ENCODE measurements around the gene XKR7.

XKR7 gene

DNA sequence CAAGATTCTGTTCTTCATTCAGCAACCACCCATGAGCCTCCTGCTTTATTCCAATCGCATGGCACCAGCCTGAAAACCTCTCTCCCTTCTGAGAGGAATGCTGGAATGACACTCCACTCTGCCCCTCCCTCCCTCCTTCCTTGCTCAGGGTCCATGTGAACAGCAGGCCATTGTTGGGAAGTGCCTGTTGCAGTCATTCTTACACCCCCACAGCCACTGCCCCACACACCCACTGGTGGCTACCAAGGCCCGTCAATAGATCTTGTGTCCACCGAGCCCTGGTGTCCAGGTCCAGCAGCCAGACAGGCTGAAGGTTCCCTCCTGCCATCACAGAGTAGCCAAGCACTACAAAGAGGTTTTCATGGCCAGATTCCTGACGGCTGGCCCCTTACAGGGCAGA, 22.6 kb upstream of the XKR7 start:
- no peak for DNase-seq

DNA sequence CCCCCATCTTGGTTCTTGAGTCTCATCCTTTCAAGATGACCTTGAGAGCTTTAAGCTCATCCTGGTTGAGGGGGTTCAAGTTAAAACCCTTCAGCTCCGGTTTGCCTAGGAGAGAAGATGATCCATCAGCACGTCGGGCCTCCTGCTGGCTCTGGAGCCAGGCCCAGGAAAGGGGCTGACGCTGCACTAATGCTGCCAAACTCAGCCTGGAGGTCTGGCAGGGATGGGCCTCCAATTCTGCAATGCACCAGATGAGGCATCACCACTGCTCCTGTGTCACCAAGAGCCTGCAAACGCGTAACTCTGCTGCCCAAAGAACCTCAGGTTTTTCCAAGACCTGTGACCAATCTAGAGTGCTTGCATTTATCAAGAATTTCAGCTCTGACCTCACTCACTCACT, 22.2 kb upstream of the XKR7 start:
- DNase-seq: no peak

DNA sequence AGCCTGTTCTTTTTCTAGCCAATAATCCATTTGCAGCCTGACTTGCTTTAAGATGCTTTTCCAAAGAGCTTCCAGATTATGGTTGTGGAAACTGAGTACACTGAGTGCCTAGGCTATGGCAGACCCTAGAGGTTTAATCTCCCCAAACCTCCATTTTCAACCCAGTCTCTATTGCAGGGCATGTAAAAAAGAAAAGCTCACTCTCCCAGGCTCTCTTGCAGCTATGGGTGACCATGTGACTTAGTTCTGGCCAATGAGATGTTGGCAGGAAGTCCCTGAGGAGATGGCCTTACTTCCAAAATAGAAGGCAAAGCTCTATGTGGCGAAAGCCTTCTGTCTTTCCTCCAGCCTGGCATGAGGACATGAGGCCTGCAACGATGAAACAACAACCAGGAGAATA, 19.9 kb upstream of the XKR7 start:
- DNase-seq: no peak

DNA sequence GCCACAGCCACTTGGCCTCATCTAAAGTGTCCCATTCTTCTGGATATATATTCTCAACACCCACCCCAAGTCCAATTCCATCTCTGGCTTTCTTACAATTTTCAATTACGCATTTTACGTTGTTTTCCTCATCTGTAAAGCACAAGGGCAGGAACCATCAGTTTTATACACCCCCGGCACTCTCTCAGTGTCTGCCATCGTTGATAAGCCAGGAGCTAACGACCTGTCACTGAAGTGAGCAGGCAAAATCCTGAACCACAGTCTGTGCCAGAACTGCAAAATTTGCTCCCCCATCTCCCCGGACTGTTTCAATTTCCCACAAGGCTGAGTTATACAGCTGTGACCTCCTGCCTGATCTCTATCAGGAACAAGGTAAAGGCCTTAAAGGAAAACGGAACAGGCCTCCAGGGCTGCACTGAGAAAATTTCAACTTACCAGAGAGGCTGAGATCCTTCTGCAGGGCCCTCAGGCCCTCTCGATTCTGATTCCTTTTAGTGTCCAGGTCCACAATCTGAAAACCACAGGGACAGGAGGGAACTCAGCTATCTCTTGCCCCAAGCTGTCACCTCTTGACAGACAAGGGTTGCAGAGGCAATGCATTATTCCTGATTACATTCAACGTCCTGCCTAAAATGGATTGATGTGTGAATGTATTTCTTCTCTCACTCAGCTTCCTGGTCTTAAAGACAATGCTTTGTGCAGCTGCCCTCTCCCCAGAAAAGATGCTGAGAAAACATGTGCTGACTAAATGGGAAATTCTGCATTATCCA, 17.9 kb upstream of the XKR7 start:
- no peak for DNase-seq

DNA sequence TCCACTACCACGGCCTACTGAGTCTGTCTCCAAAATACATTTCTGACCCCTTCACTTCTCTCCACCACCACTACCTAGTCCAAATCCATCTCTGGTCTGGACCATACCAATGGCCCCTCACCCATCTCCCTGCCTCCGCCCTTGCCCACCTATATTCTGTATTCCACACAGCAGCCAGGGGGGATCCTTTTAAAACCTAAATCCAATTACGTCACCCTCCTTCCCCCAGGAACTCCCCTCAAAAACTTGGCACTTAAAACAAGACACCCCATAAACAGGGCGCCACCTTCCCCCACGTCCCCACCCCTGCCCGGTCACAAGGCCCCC, 16.8 kb upstream of the XKR7 start:
- DNase-seq: no peak

DNA sequence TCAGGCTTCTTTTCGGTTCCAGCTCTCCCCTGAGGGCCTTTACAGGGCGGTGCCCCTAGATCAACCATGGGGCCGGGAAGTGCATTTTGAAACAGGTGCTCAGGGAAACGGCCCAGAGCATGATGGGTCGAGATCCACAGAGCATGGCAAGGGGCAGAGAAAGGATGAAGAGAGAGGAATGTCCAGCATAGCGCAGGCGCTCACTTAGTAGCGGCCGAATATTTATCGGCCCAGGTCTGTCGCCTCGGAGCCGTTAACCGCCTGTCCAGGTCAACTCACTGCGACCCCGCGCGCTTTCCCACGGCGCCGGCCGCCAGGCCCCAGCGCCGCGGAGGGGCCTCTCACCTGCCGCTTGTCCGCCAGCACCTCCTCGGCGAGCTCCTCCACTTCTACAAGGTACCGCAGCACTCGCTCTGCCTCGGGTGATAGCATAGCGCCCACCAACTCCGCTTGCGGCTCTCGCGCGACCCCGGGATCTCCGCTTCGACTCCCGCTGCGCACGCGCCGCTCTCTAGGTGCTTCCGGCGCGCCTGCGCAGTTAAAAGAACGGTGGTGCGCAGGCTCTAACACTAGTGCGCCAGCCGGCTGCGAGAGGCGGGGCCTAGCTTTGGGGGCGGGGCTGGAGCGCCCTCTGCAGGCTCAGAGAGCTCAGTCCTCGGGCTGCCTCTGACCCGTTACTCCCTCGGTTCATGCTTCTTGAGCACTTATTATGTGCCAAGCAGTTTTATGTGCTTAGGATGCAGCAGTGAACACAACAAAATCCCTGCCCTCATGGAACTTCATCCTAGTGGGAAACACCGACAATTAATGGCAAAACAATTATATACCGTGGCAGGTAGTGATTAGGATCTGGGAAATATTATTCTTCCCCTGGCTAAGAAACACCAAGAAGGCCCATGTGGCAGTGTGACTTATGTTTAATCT, 16.2 kb upstream of the XKR7 start, which contains the start of gene PDRG1:
Gene PDRG1, minus strand, starts transcription at position 517 of the 924 bp plus-strand sequence. Its CDS starts 85 bp downstream, at position 432.
- peak; percentile 97 for DNase-seq

DNA sequence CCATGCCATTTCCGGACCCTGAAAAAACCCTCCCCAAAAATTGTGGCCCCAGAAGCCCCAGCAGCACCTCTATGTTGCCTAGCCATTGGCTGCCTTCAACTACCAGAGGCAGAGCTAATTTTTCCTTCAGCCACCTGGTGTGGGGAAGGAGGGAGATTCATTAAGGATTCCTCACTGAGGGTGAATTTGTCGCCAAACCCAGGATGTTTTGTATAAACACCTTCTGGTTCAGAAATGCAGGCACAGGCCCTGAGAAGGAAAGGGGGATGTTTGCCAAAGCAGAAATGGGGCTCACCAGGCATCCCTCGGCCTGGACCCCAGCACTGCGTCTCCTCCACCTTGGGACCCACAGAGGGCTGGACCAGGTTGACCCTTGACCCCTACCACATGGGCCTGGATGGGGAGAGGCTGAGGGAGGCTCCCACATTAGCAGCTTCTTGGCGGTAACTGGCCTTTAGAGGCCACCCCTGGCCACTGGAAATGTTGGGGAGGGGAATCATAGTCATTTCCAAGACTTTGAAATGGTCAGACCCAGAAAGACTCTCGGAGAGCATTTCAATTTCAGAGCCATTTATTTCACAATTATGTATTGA, 14.3 kb upstream of the XKR7 start:
- no peak for DNase-seq

DNA sequence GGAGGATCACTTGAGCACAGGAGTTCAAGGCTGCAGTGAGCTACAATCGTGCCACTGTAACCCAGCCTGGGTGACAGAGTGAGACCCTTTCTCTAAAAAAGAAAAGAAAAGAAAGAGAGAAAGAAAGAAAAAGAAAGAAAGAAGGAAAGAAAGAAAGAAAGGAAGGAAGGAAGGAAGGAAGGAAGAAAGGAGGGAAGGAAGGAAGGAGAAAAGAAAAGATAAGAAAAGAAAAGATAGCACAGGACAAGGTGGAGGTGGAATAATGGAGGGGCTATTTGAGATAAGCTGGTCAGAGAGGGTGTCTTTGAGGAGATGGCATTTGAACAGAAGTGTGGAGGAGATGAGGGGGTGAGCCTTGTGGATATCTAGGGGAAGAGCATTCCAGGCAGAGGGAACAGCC, 13.5 kb upstream of the XKR7 start:
- no peak for DNase-seq

DNA sequence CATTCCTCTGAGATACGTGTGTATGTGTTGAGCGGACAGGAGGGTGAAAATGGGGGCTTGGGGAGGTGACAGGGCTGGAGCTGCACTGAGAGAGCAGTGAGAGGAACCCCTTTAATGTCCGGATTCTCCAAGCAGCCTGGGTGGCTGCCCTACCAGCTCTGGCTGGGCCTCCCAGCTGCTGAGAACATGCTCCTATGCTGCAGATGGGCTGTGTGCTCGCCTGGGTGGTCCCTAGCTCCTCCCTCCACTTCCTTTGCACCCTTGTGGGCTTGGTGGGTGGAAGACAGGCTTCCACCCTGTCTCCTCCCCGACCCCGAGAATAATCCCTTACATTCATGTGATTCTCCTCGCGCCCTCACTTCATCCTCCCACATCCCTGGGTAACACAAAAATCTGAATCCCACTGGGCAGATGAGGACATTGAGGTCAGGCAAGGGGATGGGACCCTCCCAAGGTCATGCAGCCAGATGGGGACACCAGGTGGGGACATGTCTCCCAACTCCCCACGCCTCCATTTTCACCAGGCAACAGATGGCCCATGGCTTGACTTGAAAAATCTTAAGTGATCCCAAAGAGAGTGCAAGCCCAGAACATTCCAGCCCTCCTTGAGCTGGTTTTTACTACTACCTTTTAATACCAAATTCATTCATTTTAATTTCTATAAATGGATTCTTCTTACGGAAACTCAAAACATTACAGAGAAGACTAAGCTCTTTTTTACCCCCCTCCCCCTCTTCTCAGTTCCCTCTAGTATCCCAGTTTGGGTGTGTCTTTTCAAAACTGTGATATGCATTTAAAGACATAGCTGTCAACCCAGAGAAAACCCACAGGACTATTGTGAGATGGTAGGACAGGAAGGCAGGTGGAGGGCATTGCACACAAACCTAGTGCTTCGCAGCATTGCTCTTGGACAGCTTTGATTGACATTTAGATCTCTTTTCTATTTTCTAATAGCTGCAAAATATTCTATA, 11.1 kb upstream of the XKR7 start:
- no peak for DNase-seq

DNA sequence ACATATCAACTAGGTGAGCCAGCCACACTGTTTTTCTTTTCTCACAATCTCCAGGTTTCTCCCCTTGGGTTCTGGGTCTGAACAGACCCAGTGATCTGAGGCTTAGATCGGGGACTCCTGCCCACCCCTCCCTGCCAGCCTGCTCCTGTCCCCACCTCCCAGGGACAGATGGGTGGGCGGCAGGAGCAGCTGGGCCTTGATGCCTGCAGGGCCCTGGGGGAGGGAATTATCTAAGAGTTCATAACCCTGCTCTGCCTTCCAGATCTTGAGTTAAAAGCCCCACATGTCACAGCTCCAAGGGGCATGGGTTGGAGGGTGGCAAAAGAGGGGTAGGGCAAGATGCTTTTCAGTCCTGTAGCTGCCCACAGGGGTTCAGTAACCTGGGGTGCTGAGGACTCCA, 5.2 kb upstream of the XKR7 start:
- DNase-seq: no peak

DNA sequence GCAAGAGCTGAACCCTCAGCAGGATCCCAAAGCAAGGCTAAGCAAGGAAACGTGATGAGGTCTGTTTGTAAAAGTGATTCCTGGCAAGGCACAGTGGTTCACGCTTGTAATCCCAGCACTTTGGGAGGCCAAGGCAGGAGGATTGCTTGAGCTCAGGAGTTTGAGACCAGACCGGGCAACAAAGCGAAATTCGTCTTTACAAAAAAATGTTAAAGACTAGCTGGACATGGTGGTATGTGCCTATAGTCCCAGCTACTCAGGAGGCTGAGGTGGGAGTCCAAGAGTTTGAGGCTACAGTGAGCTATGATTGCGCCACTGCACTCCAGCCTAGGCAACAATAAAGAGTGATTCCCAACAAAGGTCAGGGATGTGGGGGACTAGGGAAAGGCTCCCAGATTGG, 4.1 kb upstream of the XKR7 start:
- no peak for DNase-seq

DNA sequence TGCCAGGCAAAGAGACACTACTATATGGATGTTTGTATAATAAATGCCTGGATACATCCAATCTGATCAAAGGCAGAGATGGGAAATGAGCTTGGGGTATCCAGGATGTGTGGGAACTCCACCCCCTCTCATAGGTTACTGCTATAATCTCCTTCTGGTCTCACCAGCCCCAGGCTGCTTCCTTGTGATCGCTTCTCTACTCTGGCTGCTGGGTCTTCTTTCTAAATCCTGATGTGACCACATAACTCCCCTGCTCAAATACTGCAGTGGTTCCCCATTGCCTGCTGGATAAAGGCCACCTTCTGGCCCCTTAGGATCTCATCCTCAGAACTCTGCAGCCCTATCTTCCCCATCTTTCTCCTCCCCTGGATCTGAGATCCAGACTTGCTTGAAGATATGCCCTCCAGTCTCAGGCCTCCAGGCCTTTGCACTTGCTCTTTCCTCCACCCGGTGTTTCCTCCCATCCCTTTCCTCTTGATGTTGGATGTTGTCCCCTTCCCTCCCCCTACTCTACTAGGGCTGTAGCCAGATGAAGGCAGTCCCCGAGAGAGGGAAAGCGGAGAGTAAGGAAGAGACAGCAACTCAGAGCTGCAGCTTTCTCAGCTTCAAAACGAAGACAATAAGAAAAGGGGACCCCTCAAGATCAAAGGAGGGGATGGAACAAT, 828 bp upstream of the XKR7 start:
- no peak for DNase-seq

DNA sequence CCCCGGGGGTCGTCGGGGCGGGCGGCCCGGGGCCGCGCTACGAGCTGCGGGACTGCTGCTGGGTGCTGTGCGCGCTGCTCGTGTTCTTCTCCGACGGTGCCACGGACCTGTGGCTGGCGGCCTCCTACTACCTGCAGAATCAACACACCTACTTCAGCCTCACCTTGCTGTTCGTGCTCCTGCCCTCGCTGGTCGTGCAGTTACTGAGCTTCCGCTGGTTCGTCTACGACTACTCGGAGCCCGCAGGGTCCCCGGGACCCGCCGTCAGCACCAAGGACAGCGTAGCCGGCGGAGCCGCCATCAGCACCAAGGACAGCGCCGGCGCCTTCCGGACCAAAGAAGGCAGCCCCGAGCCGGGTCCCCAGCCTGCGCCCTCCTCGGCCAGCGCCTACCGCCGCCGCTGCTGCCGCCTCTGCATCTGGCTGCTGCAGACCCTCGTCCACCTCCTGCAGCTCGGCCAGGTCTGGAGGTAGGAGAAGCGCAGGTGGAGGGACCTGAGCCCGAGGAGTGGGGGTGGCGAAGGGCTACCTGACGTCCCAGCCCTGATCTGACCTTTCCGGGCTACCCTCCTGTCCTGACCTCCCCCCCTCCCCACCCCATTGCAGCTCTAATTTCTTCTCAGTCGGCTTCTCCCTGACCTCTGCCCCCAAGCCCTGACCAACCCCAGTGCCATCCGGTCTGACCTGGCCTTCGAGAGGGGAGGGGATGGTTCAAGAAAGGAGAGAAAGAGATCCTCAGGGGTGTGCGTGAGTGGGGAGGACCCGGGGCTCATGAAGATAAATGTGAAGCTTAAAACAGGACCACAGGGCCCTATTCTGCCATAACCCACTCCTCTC, 558 bp downstream of the XKR7 start:
- peak; percentile 41 for DNase-seq

DNA sequence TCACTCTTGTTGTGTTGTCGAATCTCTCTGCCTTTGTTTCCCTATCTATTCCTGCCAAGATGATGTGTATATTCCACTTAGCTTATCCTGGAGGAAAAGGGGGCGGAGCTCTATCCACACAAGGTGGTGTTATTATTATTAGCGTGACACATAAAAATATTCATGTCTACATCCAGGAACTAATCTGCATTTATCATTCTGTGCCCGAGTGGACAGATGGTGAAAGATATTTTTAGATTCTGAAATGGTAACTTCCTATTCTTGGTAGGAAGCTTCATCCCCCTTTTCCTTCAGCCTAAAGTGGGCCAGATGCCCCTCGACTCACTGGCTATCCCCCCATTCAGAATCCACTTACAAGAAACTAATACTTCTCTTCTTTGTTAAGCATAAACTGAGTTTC, 2.0 kb downstream of the XKR7 start:
- no peak for DNase-seq

DNA sequence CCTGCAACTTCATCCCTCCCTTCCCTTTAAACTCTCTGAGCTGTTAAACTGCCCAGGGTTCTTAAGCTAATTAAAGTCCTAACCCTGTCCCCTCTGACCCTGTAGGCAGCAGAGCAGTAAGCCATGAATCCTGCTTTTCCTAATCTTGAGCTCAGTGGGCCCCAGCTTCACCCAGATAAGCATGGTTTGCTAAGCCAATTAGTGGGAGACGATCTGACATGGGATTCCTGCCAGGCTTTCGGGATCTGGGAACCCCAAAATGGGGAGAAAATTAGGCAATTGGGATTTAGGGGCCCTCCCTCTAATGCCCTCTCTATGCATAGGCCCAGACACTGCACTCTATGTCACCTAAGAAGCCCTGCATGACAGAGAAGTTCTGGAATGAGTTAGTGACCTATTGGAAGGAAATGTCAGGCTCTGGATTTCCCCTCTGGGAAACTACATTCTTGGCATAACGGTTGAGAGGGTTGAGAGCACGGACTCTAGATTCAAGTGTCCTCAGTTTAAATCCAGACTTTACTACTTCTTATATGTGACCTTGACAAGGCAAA, 4.6 kb downstream of the XKR7 start:
- DNase-seq: no peak

DNA sequence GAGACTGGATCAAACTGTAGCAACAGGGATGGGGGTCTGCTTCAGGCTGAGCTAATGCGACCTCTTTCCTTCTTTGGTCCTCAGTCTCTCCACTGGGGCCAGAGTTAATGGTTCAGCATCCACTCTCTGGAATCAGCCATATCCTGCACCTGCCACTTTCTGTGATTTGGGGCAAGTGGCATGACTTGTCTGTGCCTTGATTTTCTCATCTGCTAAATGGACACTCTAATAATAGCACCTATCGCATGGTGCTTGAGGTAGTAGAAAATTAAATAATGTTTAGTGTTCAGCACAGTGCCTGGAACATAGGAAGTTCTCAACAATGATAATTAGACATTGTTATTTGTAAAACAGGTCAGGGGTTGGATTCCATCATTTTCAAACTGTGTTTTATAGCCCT, 6.3 kb downstream of the XKR7 start:
- no peak for DNase-seq

DNA sequence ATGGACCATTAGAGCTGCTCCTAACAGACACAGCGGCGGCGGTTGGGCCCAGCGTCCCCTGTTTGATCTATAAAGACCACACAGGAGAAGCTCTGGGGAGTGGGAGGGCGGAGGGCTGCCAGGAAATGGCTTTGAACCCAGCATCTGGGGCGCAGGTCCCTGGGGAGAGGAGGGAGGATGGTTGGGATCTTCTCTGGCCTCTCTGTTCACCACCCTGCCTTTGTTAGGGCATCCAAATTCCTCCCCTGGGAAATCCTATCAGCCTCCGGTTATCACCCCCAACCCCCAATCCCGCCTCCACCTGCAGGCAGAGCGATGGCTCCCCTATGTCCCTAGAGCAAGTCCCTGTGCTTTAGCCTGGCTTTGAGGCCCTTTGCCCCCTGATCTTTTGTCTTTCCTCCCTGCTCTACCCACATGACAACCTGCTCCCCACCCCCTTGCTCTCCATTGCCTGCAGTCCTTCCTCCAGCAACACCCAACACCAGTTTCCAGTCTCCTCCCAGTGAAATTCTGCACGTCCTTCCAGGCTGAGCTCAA, 7.1 kb downstream of the XKR7 start:
- no peak for DNase-seq

DNA sequence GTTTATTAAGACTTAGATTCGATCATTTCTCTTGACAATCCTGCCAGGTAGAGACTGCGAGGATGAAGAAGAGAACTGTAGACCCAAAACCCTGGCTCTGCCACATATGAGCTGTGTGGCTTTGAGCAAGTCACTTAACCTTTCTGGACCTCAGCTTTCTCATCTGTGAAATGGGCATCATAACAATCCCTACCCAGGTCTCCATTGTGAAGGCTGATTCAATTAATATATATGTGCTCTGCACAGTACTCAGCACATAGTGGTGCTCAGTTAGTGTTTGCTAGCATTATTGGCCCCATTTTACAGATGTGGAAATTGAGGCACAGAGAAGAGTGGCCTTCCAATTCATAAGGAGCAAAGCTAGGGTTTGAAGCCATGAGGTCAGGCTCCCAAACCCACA, 7.9 kb downstream of the XKR7 start:
- DNase-seq: no peak

DNA sequence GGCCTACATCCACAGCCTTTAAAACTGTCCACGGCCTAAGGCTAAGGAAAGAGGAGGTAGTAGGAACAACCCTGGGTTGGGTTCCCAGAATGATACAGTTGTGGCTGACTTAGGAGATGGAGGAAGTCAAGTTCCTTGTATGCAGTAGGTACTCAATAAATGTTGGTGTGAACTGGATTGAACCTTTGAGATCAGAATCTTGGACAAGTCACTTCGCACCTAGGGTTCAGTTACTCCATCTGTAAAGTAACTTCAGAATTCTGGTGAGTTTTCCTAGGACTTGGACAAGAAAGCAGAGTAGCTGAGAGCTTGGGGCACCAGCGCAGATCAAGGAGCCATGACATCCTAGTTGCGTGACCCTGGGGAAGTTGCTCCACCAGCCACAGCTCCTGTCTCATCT, 9.1 kb downstream of the XKR7 start:
- no peak for DNase-seq

DNA sequence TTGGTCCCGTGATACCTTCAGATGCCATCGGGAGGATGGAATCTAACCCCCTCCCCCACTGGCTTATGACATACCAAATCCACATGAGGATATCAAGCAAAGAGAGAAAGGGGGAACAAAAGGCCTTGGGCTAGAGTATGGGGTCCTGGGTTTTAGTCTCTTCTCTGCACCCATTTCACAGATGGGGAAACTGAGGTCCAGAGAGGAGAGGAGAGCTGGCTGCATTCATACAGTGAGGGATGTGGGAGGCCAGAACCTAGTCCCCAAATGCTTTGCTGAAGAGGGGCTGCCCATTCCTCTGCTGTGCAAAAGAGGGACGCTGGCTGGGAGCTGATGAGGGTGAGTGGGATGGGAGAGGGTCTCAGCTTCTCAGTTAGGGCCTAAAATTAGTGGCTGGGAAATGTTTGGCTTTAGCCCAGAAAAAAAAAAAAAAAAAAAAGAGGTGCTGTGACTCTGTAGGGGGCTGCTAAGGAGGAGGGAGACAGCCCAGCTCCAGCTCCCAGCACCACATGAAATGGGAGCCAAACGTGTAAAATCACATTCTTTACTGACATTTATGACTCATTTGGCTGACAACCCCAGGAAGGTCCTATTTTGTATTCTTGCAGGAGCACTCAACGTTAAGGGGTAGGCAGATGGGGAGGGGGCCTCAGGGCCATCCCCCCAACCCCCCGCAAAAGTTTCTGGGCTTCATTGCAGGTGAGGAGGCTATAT, 11.9 kb downstream of the XKR7 start:
- DNase-seq: no peak
